ENCODE data around the gene HIP1.
"Not testable (repeated sequence)": the region's sequence is repeated elsewhere in the genome, so short reads cannot be mapped to it uniquely, and the experiment has no call there.

The HIP1 gene

DNA sequence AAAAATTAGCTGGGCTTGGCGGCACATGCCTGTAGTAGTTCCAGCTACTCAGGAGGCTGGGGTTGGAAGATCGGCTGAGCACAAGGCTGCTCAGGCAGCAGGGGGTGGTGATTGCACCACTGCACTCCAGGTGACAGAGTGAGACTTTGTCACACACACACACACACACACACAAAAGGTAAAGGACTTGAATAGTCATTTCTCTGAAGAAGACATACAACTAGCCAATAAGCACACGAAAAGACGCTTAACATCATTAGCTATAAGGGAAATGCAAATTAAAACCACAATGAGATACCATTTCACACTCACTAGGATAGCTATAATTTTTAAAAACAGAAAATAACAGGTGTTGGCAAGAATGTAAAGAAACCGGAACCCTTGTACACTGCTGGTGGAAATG lies 48.6 kb downstream of the HIP1 start:
- DNase-seq (ENCODE audit: low read depth) = no peak
- H3K4me3 ChIP-seq (replicated peaks; ENCODE audit: low read depth, low read length) = no peak overlapping the region
- TF ChIP-seq, protein P1, sequence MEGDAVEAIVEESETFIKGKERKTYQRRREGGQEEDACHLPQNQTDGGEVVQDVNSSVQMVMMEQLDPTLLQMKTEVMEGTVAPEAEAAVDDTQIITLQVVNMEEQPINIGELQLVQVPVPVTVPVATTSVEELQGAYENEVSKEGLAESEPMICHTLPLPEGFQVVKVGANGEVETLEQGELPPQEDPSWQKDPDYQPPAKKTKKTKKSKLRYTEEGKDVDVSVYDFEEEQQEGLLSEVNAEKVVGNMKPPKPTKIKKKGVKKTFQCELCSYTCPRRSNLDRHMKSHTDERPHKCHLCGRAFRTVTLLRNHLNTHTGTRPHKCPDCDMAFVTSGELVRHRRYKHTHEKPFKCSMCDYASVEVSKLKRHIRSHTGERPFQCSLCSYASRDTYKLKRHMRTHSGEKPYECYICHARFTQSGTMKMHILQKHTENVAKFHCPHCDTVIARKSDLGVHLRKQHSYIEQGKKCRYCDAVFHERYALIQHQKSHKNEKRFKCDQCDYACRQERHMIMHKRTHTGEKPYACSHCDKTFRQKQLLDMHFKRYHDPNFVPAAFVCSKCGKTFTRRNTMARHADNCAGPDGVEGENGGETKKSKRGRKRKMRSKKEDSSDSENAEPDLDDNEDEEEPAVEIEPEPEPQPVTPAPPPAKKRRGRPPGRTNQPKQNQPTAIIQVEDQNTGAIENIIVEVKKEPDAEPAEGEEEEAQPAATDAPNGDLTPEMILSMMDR (IDR thresholded peaks at IDR 0.05; ENCODE audit: low read length, missing control alignments) = no peak

DNA sequence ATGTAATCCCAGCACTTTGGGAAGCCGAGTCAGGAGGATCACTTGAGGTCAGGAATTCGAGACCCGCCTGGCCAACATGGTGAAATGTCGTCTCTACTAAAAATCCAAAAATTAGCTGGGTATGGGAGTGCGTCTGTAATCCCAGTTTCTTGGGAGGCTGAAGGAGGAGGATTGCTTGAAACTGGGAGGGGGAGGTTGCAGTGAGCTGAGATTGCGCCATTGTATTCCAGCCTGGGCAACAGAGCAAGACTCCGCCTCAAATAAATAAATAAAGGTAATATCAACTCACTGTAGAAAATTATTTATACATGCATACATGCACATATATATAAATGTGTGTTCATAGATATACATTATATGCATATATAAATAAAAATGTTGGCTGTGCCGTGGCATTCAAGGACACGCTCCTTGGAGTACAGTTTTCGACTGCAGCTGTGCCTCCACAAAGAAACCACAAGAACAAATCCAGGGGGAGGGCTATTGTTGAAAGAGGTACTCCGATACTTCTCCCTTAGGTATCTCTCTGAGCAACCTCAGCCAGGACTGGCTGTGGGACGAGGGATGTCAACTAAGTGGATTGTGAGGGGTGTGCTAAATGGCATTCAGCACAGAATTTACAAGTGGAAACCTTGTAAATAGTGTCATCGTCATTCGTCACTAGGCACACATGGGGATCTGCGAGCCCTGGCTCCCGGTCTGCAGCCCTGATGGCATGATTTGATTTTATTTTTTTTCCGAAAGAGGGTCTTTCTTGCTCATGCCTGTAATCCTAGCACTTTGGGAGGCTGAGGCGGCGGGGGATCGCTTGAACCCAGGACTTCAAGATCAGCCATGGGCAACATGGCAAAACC lies 49.3 kb downstream of the HIP1 start:
- no peak for DNase-seq (ENCODE audit: low read depth)
- H3K4me3 ChIP-seq (replicated peaks; ENCODE audit: low read depth, low read length) = no peak overlapping the region
- TF ChIP-seq, protein P1 (IDR thresholded peaks at IDR 0.05; ENCODE audit: low read length, missing control alignments) = no peak

DNA sequence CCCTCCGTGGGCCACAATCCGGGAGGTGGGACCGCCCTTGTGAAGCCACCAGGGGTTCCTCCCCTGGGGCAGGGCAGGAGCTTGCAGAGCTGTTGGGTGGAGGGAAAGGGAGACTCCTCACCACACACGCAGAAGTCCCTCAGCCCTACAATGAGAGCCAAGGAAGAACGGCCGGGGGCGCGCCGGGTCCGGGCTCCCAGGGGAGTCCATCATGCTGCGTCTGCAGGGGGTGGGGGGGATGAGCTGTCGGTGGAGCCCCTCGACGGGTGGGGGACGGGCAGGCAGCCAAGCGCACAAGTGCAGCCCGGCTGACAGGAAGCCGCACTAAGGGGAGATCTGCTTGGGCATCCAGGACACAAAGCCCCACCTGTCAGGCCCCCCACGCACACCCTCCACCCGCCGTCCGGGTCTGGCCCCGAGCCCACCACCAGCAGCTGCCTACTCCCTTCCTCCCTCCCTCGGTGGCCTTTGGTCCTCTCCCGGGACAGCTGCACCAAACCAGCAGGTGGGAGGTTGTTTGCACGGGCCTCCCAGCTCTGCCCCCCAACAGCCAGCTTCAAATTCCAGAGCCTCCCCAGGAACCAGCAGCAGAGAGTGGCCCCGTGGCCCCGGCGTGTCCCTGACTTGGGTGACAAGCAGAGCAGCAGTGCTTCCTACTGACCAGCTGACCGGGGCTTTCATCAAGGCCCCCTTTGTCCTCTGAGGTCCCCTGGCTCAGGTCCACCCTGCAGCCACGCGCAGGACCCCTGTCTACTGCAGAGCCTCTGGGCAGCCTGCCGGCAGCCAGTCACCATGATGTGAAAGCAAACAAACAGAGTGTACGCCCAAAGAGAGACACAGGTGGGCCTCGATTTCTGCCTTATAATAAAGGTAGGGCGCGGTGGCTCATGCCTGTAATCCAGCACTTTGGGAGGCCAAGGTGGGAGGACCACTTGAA lies 50.3 kb downstream of the HIP1 start:
- H3K4me3 ChIP-seq (replicated peaks; ENCODE audit: low read depth, low read length) = no peak overlapping the region

DNA sequence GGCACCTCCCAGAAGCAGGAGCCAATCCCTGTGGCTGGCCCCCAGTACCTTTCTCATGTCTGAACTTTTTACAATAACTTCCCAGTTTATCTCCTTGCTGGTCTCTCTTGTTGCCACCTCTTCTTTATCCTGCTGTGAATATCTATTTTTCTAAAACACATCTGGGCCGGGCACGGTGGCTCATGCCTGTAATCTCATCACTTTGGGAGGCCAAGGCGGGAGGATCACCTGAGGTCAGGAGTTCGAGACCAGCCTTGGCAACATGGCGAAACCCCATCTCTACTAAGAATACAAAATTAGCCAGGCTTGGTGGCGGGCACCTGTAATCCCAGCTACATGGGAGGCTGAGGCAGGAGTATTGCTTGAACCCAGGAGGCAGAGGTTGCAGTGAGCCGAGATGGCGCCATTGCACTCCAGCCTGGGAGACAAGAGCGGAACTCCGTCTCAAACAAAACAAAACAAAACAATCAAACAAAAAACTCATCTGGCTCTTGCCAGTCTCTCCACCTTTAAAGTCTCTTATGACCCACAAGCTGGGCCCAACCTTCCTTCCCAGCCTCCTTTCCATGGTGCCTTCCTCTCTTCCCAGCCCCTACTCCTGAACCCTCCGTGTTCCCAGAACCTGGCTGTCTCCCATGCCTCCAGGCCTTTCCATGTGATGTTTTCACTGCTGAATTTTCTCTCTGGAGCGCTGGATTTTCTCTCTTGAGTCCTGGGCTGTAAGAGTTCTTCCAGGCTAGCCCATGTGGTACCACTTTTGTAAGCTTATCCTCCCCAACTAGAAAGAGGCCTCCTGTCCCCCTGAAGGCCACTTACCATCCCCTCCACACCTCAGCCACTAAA lies 51.3 kb downstream of the HIP1 start:
- no peak for DNase-seq (ENCODE audit: low read depth)
- no peak overlapping the region for H3K4me3 ChIP-seq (replicated peaks; ENCODE audit: low read depth, low read length)
- TF ChIP-seq, protein P1 (IDR thresholded peaks at IDR 0.05; ENCODE audit: low read length, missing control alignments) = no peak

More for the DNA sequence above, 50.3 kb downstream of the HIP1 start:
- TF ChIP-seq, protein P1 (IDR thresholded peaks at IDR 0.05; ENCODE audit: low read length, missing control alignments) = no peak
- no peak for DNase-seq (ENCODE audit: low read depth)

DNA sequence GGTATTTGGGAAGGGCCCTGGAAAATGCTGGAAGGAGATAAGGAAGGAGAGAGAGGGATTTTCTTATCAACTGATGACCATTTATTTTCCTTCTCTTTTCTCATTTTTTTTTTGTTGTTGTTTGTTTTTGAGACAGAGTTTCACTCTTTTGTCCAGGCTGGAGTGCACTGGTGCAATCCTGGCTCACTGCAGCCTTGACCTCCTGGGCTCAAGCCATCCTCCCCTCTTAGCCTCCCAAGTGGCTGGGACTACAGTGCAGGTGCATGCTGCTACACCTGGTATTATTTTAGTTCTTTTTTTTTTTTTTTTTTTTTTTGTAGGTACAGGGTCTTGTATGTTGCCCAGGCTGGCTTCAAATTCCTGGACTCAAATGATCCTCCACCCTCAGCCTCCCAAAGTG lies 52.2 kb downstream of the HIP1 start:
- no peak for DNase-seq (ENCODE audit: low read depth)
- no peak overlapping the region for H3K4me3 ChIP-seq (replicated peaks; ENCODE audit: low read depth, low read length)
- TF ChIP-seq, protein P1 (IDR thresholded peaks at IDR 0.05; ENCODE audit: low read length, missing control alignments) = no peak

DNA sequence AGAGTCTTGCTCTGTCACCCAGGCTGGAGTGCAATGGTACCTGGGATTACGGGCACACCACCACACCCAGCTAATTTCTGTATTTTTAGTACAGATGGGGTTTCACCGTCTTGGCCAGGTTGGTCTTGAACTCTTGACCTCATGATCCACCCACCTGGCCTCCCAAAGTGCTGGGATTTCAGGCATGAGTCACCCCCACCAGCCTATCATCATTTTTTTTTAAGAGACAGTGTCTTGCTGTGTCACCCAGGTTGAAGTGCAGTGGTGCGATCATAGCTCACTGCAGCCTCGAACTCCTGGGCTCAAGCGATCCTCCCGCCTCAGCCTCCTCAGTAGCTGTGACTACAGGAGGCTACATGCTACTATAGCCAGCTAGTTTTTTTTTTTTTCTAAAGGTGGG lies 56.7 kb downstream of the HIP1 start:
- not testable (repeated sequence) for DNase-seq (ENCODE audit: low read depth); H3K4me3 ChIP-seq (replicated peaks; ENCODE audit: low read depth, low read length)

Measured in fibroblast of pulmonary artery (primary cell).